AG08395 (cell line): Measurements from ENCODE around the gene CROCC2.

Experiments
- DNase-seq: peaks from one replicate; pipeline ENCODE4 v3.0.0; 2012; ENCODE audit warnings: mixed read lengths, low spot score

CROCC2 gene

DNA sequence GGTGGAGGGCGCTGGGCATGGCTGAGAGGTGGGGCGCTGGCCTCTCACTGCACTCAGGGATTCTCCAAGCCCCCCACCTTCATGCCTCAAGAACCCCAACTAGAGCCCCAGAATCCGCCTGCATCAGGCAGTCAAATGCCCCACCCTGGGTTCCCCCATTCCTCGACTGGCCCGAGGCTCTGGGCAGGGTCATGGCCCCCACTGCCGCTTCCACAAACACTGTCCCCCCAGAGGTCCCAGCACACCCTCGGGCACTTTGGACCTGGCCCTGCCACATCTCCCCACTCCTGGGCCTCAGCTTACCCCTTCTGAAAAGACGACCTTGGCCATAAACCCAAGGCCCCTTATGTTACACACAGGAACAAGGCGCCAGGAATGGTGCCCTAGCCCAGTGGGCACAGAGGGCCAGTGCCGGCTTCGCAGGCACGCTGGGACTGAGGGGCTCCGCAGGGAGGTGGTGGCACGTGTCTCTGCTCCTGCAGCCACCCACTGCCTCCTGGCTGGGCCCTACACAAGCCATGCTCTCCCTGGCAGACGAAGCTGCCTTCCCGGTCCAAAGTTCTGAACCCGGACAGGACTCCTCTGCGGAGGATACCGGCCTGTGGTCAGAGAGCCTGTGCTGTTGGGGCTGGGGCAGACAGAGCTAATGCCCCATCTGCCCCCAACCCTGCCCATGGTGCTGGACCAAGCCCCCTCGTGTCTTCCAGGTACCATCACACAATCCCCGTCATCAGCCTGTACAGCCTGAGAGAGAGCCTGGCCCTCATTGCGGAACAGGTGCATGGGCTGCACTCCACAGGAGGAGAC, 30.7 kb upstream of the CROCC2 start:
- no peak for DNase-seq

DNA sequence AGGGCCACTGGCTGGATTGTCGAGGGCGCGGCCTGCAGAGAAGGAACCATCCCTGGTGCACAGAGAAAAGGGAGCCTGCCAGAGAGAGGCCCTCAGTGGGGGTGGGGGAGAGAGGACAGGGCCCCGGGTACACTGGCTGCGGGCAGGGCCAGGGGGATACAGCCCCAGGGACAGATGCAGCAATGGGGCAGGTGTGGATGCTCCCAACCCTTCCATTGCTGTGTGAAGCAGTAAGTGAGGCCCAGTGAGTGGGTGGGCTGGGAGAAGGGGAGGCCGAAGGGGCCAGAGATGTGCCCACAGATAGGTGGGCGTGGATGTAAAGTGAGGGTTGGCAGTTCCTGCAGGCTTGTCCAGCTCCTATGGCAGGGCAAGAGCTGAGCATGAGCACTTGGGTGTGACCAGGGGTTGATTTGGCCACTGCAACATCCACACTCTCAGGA, 30.1 kb upstream of the CROCC2 start:
- no peak for DNase-seq

DNA sequence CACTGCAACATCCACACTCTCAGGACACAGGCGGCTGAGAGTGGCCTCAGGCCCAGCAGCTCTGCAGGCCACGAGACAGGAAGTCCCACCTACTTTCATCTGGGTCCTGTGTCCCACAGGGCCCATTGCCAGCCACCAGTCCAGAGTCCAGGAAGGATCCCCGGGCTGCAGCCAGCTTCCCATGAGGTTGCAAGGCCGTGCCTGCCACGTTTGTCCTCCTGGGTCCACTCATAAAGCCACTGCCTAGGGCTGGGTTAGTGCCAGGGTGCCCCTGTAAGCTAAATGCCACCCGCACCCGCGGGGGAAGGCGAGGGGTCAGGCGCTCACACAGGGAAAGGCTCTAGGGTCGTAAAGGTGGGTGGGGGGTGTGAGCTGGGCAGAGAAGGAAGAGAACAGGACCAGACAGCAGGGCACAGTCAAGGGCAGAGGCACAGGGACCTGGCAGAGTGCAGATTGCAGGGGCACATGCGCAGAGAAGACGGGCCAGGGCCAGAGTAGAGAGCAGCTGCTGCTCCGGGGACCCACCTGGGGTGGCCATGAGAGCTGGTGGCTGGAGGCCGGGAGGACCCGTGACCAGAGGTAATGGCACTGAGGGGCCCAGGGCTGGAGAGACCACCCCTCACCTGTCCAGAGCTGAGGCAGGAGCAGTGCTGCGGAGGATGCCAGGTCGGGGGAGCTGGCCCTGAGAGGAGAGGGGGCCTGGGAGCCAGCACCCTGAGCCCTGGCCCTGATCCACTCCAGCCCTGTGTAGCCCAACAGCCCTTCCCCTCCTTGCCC, 29.5 kb upstream of the CROCC2 start:
- DNase-seq: no peak

DNA sequence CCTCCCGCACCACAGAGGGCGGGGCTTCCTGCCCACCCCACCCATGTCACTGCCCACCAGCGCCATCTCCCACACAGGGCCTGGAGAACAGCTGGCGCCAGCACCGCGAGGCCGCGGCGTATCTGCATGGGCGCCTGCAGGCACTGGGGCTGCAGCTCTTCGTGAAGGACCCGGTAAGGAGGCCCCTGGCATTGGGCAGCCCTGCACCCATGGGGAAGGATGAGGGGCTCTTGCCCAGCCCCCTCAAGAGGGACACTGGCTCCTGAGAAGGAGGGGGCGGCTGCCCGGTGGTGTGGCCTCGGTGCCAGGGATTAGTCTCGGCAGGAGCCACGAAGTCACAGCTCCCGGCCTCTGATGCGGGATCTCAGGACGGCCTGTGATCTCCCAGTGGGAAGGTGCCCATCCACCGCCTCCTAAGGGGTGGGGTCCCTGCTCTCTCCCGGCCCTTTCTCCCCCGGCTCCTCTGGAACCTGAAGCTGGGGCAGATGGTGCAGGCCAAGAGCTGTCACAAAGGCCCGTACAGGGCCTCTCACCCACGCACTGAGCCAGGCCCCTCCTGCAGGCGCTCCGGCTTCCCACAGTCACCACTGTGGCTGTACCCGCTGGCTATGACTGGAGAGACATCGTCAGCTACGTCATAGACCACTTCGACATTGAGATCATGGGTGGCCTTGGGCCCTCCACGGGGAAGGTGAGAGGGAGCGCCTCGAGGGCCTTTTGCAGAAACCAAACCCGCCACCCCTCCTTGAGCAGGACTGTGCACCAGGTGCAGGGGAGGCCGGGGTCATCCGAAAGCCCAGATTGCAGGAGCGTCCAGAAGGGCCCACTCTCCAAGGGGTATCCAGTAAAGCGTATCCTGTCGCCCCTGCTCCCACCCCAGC, 28.4 kb upstream of the CROCC2 start:
- no peak for DNase-seq

DNA sequence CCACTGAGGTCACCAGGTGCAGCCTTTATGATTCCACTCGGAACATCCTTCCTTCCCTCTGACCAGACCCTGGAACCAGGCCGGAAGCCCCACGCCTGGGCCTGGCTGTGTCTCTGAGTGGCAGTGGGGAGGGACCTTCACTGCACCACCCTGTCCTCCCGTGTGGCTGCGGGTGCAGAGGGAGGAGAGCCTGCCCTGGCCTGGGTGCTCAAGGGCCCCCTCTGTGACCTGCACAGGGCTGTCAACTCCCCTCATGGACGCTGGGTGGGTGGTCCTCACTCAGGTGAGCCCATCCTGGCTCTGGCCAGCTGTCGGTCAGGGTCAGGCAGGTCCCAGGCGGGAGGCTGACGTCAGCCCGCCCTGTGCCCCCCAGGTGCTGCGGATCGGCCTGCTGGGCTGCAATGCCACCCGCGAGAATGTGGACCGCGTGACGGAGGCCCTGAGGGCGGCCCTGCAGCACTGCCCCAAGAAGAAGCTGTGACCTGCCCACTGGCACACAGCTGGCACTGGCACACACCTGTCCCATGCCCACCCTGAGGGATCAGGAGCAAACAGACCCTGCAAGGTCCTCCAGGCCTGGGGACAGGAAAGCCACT, 27.7 kb upstream of the CROCC2 start:
- no peak for DNase-seq

DNA sequence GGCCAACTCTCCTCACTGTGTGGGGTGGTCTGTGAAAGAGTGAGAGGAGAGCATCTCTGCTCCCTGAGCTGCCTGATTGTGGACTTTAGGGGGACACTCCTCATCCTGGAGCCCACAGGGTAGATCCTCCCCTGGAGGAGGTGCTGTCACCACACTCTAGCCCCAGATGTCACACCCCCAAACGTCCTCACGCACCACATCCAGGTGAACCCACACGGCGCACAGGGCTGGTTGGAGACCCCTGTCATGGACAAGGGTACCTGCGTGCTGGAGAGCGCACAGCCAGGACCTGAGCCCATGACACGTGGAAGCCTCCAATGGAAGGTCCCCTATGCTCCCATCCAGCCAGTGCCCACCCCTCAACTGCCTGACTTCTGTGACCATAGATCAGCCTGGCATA, 27.0 kb upstream of the CROCC2 start:
- DNase-seq: no peak

DNA sequence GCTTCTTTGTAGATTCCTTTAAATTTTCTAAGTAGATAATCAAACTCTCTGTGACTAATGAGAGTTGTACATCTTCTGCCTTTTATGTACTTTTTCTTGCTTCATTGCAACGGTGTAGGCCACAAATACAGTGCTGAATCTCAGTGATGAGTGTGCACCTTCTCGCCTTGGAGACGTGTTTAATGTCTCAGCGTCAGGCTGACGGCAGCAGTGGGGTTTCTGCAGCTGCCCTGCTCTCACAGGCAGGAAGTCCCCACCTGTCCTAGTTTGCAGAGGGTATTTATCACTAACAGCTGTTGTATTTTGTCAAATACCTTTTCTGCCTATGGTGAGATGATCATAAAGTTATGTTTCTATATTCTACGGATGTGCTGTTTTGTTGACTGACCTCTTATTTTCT, 24.2 kb upstream of the CROCC2 start:
- DNase-seq: no peak

DNA sequence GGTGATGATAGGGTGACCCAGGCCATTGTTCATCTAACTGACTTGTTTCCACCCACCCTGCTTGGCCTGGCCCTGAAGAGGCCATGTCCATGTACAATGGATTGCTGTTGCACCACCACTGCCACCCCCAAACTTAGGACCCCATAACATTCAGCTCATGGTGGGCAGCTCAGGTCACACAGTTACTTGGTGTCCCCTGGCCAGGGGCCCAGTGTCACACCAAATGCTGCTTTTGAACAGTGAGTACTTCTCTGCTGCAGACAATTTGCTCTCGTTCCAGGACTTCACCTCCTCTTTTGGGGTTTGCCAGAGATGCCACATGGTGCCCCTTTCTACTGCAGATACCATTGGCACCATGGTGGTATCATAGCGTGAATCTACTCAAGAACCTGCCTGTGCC, 21.9 kb upstream of the CROCC2 start:
- DNase-seq: no peak

DNA sequence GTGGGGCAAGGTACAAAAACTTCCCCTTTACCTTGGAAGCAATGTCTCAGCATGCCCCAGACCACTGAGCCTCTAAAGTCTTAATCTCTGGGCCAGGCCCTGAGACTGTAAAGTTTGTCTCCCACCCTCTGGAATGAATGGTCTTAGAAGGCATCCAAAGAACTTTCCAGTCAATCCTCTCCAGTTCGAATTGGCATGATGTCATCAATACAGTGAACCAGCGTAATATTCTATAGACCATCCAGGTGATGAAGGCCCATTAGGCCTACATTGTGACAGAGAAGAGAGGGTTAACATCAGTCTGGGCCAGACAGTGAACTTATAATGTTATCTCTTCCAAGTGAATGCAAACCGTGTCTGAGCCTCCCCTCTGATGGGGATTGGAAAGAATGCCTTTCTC, 21.4 kb upstream of the CROCC2 start:
- no peak for DNase-seq

DNA sequence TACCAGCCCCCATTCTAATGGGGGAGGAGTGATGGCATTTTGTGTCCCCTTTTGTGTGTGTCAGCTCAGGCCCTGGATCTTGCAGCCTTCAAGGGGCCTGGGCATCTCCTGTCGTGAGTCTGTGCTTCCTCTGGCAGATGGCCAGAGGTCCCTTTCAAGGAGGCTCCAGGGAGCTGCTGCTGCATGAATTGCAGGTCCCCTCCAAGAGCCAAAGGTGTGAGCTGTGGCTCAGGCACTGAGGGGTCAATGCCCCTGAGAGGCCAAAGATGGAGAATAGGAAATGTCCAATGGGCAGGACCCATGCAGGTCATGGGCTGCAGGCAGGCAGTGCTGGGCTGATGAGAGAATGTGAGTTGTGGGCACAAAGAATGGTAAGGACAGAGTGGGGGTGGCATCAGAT, 20.6 kb upstream of the CROCC2 start:
- no peak for DNase-seq

DNA sequence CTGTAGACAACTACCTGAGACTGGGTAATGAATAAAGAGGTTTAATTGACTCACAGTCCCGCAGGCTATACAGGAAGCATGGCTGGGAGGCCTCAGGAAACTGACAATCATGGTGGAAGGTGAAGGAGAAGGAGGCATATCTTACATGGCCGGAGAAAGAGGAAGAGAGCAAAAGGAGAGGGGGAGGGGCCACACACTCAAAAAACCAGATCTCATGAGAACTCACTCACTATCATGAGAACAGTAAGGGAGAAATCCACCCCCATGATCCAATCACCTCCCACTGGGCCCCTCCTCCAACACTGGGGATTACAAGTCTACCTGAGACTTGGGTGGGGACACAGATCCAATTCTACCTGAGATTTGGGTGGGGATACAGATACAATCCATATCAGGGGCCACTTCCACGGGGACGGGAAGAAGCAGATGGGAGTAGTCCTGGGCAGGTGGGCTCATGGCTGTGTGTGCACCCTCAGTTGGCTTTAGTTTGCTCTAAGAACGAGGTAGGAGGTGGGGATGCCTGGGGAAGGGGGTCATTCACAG, 20.0 kb upstream of the CROCC2 start:
- no peak for DNase-seq

DNA sequence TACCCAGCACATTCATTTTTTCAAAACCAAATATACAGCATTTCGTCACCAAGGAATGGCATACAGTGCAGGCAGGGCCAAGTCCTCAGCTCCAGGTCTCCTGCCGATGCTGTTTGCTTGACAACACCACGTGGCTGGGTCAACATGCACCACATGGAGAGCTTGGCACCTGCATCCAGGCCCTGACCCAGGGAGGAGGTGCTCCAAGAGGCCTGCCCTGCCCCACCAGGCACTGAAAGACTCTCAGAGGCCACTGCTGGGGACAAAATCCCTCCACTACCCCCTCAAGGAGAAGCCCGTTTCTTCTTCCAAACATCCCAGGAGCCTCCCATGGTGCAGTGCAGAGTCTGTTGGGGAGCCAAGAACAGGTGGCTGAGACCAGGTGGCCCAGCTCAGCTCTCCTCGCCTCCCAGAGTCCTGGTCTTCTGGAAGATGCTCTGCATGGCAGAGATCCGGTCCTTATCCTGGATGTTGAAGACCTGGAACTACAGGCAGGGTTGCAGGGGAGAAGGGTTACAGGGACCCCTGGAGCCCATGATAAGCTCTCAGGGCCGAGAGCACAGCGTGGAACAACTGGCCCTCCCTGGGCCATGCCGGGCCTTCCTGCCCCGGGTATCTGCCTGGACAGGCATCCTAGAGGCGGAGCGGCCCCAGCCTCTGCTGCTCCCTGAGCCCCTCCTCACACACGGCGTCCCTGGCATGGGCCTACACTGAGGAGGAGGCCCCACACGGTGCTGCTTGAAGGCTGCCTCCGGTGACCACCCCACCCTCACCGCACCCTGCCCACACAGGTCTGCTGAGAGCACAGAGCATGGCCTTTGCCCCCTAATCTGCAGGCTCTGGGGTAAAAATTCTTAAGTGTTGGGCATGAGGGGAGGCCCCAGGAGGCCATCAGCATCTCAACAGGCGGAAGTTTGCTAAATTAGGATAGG, 19.2 kb upstream of the CROCC2 start:
- no peak for DNase-seq

DNA sequence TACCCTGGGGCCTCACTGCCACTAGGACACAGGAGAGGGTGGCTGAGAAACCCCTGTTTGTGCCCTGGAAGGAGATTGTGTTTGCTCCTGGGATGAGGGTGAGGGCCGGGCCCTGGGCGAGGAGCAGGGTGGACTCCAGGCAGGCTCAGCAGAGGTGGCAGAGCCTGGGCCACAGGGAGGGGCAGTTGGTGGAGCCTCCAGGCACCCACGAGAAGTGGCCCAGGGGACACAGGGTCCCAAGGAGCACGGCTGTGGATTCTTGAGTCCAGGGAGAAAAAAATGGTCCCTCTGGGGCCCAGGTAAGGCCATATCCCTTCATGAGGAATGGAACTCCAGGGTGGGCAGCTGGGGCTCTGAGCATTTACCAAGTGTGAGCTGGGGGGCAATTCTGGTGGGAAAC, 18.5 kb upstream of the CROCC2 start:
- DNase-seq: no peak

DNA sequence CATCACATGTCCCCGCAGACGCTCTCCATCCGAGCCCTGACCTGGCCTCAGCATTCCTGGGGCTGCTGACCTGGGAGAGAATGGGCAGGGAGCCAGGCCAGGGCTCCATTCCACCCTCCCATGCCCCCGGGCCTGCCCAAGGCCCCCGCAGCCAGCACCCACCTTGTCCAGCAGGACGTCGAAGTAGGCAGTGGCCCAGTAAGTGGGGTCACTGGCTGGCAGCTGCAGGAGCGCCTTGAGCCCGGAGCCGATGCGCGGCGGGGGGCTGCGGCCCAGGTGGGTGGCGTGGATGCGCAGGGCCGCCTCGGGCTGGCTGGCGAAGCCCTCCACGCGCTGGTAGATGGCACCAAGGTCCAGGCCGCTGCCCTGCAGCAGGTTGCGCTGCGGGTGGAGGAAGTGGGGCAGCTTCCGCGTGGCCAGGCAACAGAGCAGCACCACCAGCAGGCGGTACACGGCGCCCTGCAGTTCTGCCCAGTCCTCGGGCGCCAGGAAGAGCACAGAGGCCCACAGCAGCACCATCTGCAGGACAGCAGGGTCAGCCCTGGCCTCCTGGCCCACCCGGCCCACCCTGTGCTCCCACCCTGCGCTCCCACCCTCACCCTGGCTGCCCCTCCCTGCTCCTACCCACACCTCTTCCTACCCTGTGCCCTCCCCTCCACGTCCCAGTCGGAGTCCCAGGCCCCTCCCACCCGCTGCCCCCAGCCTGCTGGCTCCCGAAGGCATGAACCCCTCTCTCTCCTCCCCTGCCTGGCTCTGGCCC, 17.8 kb upstream of the CROCC2 start:
- DNase-seq: no peak

DNA sequence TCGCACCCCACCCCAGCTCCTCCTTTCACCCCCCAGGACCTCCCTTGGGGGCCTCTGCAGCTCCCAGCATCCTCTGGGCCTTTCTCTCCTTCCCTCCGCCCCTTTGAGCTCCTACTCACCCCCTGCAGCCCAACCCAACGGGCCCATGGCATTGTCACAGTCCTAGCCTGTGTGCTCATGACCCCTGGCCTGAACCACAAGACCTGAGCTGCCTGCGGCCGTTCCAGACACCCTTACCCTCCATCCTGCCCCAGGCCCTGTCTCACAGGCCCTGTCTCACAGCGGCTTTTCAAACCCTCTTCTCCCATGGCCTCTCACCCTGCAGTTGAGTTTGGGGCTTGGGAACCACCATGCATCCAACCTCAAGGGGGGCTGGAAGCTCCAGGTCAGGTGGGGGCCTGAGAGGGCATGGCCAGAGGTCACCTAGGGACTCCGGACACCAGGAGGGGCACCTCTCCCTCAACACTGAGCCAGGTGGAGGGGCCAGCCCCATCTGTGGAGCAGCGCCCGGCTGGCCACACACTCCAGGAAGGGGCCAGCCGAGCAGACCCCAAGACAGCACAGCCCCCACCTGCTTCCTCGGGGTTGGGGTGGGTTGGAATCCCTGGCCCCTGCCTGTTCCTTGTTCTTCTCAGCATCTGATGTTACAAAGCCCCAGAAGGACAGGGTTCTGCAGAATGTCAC, 17.1 kb upstream of the CROCC2 start:
- no peak for DNase-seq

DNA sequence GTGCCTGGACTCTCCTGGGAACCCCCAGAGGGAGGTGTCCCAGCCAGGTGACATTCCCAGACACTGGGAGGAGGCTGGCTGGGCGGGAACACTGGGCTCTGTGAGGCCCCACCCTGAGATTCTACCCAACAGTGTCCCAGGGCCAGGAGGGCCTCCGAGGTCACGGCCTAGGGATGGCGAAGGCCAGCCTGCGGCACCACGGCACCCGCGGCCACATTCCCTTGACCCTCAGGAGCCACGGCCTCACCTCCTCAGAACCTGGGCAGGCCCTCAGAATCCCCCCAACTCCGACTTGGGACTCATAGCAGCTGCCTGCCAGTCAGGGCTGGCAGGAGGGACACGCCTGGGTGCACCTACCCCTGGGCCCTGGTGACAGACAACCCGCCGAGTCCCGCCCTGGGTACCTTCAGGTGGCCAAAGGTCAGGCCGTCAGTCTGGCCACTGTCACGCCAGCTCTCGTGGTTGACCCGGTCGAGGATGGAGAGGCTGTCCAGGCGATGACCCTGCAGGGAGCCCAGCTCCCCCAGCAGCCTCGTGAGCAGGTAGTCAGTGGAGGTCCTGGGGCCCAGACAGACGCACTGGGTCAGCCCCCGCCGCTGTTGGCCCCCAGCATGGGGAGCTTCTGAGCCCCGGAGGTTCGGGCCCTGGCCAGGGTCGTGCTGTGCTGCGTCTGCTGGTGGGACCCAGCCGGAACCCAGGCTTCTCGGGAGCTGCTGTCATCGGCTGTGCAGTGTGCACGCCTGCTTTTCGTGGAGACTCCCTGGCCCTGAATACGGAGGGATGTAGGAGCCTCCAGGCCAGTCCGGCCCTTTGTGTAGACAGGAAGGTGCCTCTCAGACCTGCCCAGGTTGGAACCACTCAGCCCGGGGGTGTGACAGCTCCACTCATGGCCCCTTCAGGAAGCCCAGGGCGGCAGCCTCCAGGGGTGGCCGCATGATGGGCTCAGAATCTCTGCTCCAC, 16.3 kb upstream of the CROCC2 start:
- no peak for DNase-seq

DNA sequence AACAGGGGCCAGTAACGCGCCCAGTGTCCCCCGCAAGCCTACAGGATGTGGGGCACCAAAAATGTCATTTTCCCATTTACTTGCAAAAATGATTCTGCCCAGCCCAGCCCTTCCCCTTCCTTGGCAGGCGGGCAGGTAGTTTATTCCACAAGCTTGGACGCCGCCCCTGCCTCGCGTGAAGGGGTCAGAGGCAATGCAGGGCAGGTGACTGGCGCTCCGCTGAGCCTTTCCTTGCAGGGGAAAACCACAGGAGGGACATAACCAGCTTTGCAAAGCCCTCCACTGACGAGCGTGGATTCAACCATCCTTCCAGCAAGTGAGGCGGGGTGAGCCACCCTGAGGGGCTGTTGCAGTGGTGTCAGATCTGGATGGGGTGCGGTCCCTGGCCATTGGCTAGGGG, 15.4 kb upstream of the CROCC2 start:
- DNase-seq: no peak
